Hepatocyte (in vitro differentiated cells): ENCODE measurements around the gene ZNF426.

Source experiments
- EZH2phosphoT487 ChIP-seq: fragments of 200-600 bp; sonication (generic); IDR thresholded peaks from one replicate; pipeline ENCODE4 v1.6.1; 2018; ENCODE audit warnings: antibody characterized with exemption, mild to moderate bottlenecking, low read depth, moderate library complexity; ENCODE audit not compliant: unreplicated experiment, severe bottlenecking
- TF ChIP-seq, protein P1 (sequence below): fragments of 200-600 bp; sonication (generic); IDR thresholded peaks from 2 replicates; pipeline ENCODE4 v1.5.1; 2016; ENCODE audit warnings: antibody characterized with exemption, mild to moderate bottlenecking; ENCODE audit not compliant: poor library complexity

DNA sequence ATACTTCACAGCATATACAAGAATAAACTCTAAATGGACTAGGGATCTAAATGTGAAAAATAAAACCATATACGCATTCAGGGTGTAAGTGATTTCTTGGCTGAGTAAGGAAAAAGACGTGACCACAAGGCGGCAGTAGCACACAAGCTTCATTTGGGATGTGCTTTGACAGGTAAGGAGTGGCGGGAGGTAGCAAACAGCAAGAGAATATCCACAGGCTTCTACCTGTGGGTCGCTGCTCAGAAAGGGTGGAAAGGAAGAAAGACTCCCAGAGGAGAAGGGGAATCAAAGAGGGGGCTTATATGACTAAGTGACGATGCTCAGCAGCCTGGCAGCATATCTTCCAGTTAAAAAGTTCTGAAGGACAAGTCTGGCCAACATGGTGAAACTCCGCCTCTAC is 48.3 kb upstream of the ZNF426 start:
- TF ChIP-seq, protein P1, sequence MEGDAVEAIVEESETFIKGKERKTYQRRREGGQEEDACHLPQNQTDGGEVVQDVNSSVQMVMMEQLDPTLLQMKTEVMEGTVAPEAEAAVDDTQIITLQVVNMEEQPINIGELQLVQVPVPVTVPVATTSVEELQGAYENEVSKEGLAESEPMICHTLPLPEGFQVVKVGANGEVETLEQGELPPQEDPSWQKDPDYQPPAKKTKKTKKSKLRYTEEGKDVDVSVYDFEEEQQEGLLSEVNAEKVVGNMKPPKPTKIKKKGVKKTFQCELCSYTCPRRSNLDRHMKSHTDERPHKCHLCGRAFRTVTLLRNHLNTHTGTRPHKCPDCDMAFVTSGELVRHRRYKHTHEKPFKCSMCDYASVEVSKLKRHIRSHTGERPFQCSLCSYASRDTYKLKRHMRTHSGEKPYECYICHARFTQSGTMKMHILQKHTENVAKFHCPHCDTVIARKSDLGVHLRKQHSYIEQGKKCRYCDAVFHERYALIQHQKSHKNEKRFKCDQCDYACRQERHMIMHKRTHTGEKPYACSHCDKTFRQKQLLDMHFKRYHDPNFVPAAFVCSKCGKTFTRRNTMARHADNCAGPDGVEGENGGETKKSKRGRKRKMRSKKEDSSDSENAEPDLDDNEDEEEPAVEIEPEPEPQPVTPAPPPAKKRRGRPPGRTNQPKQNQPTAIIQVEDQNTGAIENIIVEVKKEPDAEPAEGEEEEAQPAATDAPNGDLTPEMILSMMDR: peak; percentile 63
- no peak for TF ChIP-seq EZH2phosphoT487
